ENCODE data around the gene SLC44A5. TPM values are rescaled to one million over a fixed set of nuclear protein-coding genes. Genes with fewer than 3 reads are reported as not detected.

SLC44A5 gene
- total RNA-seq, 4 donors from 2014 or later = 0.15 to 0.58 TPM; not detected in 2

GRCh38 chr1:75233302-75233929, 377.5 kb downstream of the SLC44A5 start:
- in situ Hi-C loops (cut with MboI; ENCODE audit: low sequenced_read_pairs in 4 of 4) = loop anchor here in 1 of 4 donors (25.0 kb wide), 1 partner anchor 404 kb away; no protein-coding TSS in a partner anchor

GRCh38 chr1:75220072-75220471, 390.8 kb downstream of the SLC44A5 start:
- DNase-seq (no peak), ATAC-seq (no peak)
- H3K4me3 ChIP-seq = no peak overlapping the region
- intact Hi-C loops (cut with DNase I; ENCODE audit: low total_unique reads) (no loop called here), in situ Hi-C loops (cut with MboI; ENCODE audit: low sequenced_read_pairs in 4 of 4) (no loop called here)
- no peaks in the 10 kb centered on the region for H3K36me3 ChIP-seq
- no peaks in the 10 kb centered on the region for H3K4me1 ChIP-seq
- no peak for TF ChIP-seq POLR2A (IDR thresholded peaks at IDR 0.05)
- H3K27me3 ChIP-seq = no peaks in the 10 kb centered on the region
- no peak overlapping the region for H3K27ac ChIP-seq
- H3K9me3 ChIP-seq = no peaks in the 10 kb centered on the region

More at GRCh38 chr1:75233302-75233929, 377.5 kb downstream of the SLC44A5 start:
- intact Hi-C loops (cut with DNase I; ENCODE audit: low total_unique reads) = no loop called here
- H3K4me3 ChIP-seq = no peak overlapping the region
- H3K4me1 ChIP-seq = no peaks in the 10 kb centered on the region
- no peak overlapping the region for H3K27ac ChIP-seq
- DNase-seq = no peak
- no peaks in the 10 kb centered on the region for H3K27me3 ChIP-seq
- no peaks in the 10 kb centered on the region for H3K9me3 ChIP-seq
- no peaks in the 10 kb centered on the region for H3K36me3 ChIP-seq
- ATAC-seq = peak; percentile 62 to 82
- TF ChIP-seq POLR2A (IDR thresholded peaks at IDR 0.05) (no peak), CTCF (IDR thresholded peaks at IDR 0.05 in 4 of 5, conservative IDR thresholded peaks at IDR 0.05 in 1 of 5) (peak in 3 of 5 experiments; percentile 27 to 65 (median 62))

- TF ChIP-seq POLR2A (IDR thresholded peaks at IDR 0.05) = no peak
- TF ChIP-seq CTCF (IDR thresholded peaks at IDR 0.05 in 4 of 5, conservative IDR thresholded peaks at IDR 0.05 in 1 of 5) = no peak
- intact Hi-C loops (cut with DNase I; ENCODE audit: low total_unique reads) (no loop called here), in situ Hi-C loops (cut with MboI; ENCODE audit: low sequenced_read_pairs in 4 of 4) (no loop called here)
- ATAC-seq (no peak), DNase-seq (no peak)
- Histone ChIP-seq H3K27me3 (no peaks in the 10 kb centered on the region), H3K27ac (no peak overlapping the region), H3K4me1 (no peaks in the 10 kb centered on the region), H3K9me3 (no peaks in the 10 kb centered on the region), H3K36me3 (no peaks in the 10 kb centered on the region), H3K4me3 (no peak overlapping the region)
Measured at GRCh38 chr1:75214017-75214416, 396.9 kb downstream of the SLC44A5 start.

GRCh38 chr1:75211648-75212047, 399.3 kb downstream of the SLC44A5 start:
- TF ChIP-seq CTCF (IDR thresholded peaks at IDR 0.05 in 4 of 5, conservative IDR thresholded peaks at IDR 0.05 in 1 of 5) (no peak), POLR2A (IDR thresholded peaks at IDR 0.05) (no peak)
- in situ Hi-C loops (cut with MboI; ENCODE audit: low sequenced_read_pairs in 4 of 4) = no loop called here
- H3K27me3 ChIP-seq = no peaks in the 10 kb centered on the region

GRCh38 chr1:75208862-75209261, 402.1 kb downstream of the SLC44A5 start:
- DNase-seq = no peak
- Histone ChIP-seq H3K27me3 (no peaks in the 10 kb centered on the region), H3K4me1 (no peaks in the 10 kb centered on the region), H3K27ac (no peak overlapping the region), H3K9me3 (no peaks in the 10 kb centered on the region), H3K36me3 (no peaks in the 10 kb centered on the region), H3K4me3 (no peak overlapping the region)
- in situ Hi-C loops (cut with MboI; ENCODE audit: low sequenced_read_pairs in 4 of 4) = no loop called here
- intact Hi-C loops (cut with DNase I; ENCODE audit: low total_unique reads) = no loop called here
- TF ChIP-seq POLR2A (IDR thresholded peaks at IDR 0.05) (no peak), CTCF (IDR thresholded peaks at IDR 0.05 in 4 of 5, conservative IDR thresholded peaks at IDR 0.05 in 1 of 5) (no peak)
- ATAC-seq = no peak

More at GRCh38 chr1:75211648-75212047, 399.3 kb downstream of the SLC44A5 start:
- intact Hi-C loops (cut with DNase I; ENCODE audit: low total_unique reads) = no loop called here
- no peak for ATAC-seq
- no peak overlapping the region for H3K4me3 ChIP-seq
- H3K36me3 ChIP-seq = no peaks in the 10 kb centered on the region
- no peak overlapping the region for H3K27ac ChIP-seq
- no peaks in the 10 kb centered on the region for H3K9me3 ChIP-seq
- no peaks in the 10 kb centered on the region for H3K4me1 ChIP-seq
- DNase-seq = no peak
